Measurements from ENCODE around the gene RFTN1. TPM values are rescaled to one million over a fixed set of nuclear protein-coding genes. Genes with fewer than 3 reads are reported as not detected.

RFTN1 gene
- total and polyA plus RNA-seq, 10 of the 15 experiments (the other 5 are each of a cell fraction or from before 2014, with no cell fraction given), result 20.6 to 213 (median 147) TPM

GRCh38 chr3:16427103-16427965, 86.2 kb downstream of the RFTN1 start (continued):
- TF ChIP-seq NKRF (conservative IDR thresholded peaks at IDR 0.05), result no peak
- TF ChIP-seq SMAD5 (IDR thresholded peaks at IDR 0.05; ENCODE audit: low read depth), result no peak
- no peak for TF ChIP-seq SMARCA5 (IDR thresholded peaks at IDR 0.05)
- TF ChIP-seq CTCF (IDR thresholded peaks at IDR 0.05 in 2 of 3, conservative IDR thresholded peaks at IDR 0.05 in 1 of 3; ENCODE audit: control insufficient read depth in 2 of 3, extremely low read depth in 1 of 3, insufficient read depth in 1 of 3, low read depth in 3 of 3, low read length in 3 of 3), result no peak

GRCh38 chr3:16426665-16427064, 86.8 kb downstream of the RFTN1 start:
- no peak for FAIRE-seq
- POLR2A ChIA-PET, result interaction anchor here (1.3 to 1.7 kb wide), 3 partner anchors 10 to 88 kb away, joined by 3 read pairs; no protein-coding TSS in a partner anchor
- intact Hi-C loops (cut with micrococcal nuclease; ENCODE audit: unreplicated experiment) (no loop called here), in situ Hi-C loops (cut with MboI) (no loop called here)
- Histone ChIP-seq H3K36me3 (ENCODE audit: control insufficient read depth in 2 of 2, insufficient read depth in 2 of 2, low read length in 1 of 2) (peaks cover 15 to 21% of the 10 kb centered on the region in 2 experiments), H3K27ac (ENCODE audit: control insufficient read depth, insufficient read depth) (no peak overlapping the region), H3K9ac (ENCODE audit: control insufficient read depth, insufficient read depth, low read length) (no peak overlapping the region), H4K20me1 (ENCODE audit: control insufficient read depth, insufficient read depth) (no peaks in the 10 kb centered on the region), H2AFZ (ENCODE audit: control insufficient read depth, low read depth, low read length) (no peak overlapping the region), H3K4me1 (ENCODE audit: control insufficient read depth, insufficient read depth, low read length) (peaks cover 21% of the 10 kb centered on the region), H3K27me3 (replicated peaks in 1 of 2; ENCODE audit: control insufficient read depth in 2 of 2, insufficient read depth in 2 of 2, low read length in 1 of 2) (no peaks in the 10 kb centered on the region), H3K9me3 (replicated peaks; ENCODE audit: control insufficient read depth, insufficient read depth, low read length) (no peaks in the 10 kb centered on the region; the same call in 2 of the 3 replicates), H3K79me2 (ENCODE audit: control insufficient read depth, insufficient read depth, low read length) (peaks cover 50% of the 10 kb centered on the region), H3K4me2 (ENCODE audit: control insufficient read depth, insufficient read depth) (no peak overlapping the region), H3K4me3 (no peak overlapping the region)
- RAD21 ChIA-PET (ENCODE audit: unreplicated experiment), result interaction anchor here (5.3 kb wide), 1 partner anchor 81 kb away, joined by 74 read pairs; no protein-coding TSS in a partner anchor
- ATAC-seq, result no peak
- DNase-seq (ENCODE audit: low read depth, low spot score), result no peak
- 100% methylated on average over 2 of the region's 2 CpGs for WGBS (ENCODE audit: insufficient coverage, insufficient replicate concordance, low lambda C conversion rate, missing lambda C conversion rate)
- BruUV-seq (replicated peaks), result no TSS peak
- SMC1A ChIA-PET (ENCODE audit: uncharacterized antibody, unreplicated experiment), result interaction anchor here (1.4 to 9.4 kb wide), 3 partner anchors 9 to 77 kb away, joined by 4 to 175 read pairs (median 34); no protein-coding TSS in a partner anchor
- CTCF ChIA-PET, result interaction anchor here (0.7 to 1.0 kb wide), 2 partner anchors 8 to 60 kb away, joined by 3 read pairs; no protein-coding TSS in a partner anchor
- TF ChIP-seq SP1 (IDR thresholded peaks at IDR 0.05; ENCODE audit: low read depth, low read length), result no peak
- no peak for TF ChIP-seq YY1 (IDR thresholded peaks at IDR 0.05; ENCODE audit: low read depth, low read length)
- TF ChIP-seq RFX5 (IDR thresholded peaks at IDR 0.05; ENCODE audit: low read depth, low read length), result no peak
- TF ChIP-seq ZNF384 (IDR thresholded peaks at IDR 0.05; ENCODE audit: borderline replicate concordance, low read depth, low read length), result no peak
- no peak for TF ChIP-seq BCLAF1 (IDR thresholded peaks at IDR 0.05)
- TF ChIP-seq POLR2AphosphoS2 (IDR thresholded peaks at IDR 0.05; ENCODE audit: low read depth, low read length), result no peak
- no peak for TF ChIP-seq ESRRA (IDR thresholded peaks at IDR 0.05; ENCODE audit: low read length)
- TF ChIP-seq HDAC2 (IDR thresholded peaks at IDR 0.05), result no peak
- no peak for TF ChIP-seq MYC (IDR thresholded peaks at IDR 0.05; ENCODE audit: insufficient read depth, insufficient read length, insufficient replicate concordance, low read length, severe bottlenecking)
